ENCODE measurements around the gene LIMS3.
"Not testable (repeated sequence)": the region's sequence is repeated elsewhere in the genome, so short reads cannot be mapped to it uniquely, and the experiment has no call there.

LIMS3 gene, protein sequence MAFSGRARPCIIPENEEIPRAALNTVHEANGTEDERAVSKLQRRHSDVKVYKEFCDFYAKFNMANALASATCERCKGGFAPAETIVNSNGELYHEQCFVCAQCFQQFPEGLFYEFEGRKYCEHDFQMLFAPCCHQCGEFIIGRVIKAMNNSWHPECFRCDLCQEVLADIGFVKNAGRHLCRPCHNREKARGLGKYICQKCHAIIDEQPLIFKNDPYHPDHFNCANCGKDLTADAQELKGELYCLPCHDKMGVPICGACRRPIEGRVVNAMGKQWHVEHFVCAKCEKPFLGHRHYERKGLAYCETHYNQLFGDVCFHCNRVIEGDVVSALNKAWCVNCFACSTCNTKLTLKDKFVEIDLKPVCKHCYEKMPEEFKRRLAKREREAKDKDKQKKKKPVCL

DNA sequence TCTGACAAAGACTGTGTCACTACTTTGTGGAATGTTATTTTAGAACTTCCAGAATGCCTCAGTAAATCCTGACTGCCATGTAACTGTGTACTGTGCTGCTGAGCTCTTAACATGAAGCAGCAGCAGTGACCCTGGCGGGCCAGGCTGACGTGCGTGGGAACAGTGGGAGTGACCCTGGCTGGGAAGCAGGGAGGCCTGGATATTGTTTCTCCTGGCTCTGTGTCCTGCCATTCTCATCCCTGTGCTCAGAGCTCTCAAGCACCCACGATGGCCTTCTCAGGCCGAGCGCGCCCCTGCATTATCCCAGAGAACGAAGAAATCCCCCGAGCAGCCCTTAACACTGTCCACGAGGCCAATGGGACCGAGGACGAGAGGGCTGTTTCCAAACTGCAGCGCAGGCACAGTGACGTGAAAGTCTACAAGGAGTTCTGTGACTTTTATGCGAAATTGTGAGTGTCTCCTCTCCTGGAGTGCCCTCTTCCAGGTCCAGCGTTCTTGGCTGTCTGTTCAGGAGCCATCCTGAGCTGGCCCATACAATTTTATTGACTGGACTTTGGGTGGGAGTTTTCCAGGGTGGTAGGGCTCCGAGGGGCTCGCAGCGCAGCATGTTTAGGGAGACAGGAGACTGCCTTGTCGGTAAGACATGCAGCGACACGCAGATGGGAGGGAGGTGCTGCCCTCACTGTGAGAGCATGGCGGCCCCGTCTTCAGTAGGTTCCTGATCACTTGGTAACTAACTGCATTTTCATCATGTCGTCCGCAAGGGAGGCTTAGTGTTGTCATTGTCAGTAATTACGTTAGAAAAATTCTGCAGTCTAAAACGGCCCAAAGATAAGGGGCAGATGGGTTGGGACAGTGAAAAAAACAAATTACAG is at the start of gene LIMS3:
Gene LIMS3 (plus strand): TSS at position 227 of the 875 bp plus-strand sequence. CDS start 41 bp downstream, at position 268.
- not testable (repeated sequence) for DNase-seq (ENCODE audit: low read depth in 2 of 2)

DNA sequence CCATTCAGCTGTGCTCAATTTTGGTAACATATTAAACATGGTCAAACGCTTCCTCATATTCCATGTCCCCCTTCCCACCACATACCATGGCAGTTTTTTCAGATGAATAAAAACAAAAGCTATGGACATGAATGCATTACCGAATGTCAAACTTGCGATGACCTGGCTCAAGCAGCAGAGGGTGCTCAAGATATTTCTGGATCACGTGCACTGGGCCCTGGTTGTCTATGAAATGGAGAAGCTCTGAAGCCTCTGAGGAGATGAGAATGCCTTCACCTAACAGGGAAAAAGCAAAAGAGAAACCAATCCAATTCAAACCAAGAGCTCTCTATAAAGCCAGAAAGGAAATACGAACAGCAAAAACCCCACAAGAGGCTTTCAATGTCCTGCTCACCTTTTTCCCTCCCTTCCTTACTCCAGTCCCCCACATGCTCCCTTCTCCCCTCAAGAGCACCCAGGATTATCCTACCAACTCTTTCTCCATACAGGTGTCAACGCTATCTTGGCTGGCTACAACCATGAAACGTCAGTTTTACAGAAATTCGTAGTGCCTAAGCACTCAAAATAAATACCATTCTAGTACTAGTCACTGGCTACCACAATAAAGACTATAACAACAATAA is 27.2 kb upstream of the LIMS3 start:
- DNase-seq (ENCODE audit: low read depth in 2 of 2), result not testable (repeated sequence)

DNA sequence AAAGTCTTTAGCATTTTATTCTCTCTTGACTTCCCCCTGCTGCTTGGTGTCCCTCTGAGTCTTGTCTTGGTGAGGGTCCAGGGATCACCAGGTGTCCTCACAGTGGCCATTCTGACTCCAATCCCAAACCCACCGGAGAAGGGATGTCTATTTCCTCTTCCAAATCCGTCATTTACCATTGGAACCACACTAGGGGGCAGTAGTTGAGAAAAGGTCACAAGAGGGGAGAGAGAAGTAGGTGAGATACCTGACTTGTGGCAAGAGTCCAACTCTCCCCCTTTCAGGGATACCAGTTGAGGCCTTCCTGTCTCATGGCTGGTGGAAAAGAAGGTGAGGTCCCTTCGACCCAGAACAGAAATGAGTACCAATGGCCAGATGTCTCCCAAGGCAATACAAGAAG is 21.9 kb upstream of the LIMS3 start:
- DNase-seq (ENCODE audit: low read depth in 2 of 2), result not testable (repeated sequence)

- not testable (repeated sequence) for DNase-seq (ENCODE audit: low read depth in 2 of 2)
These were observed 16.4 kb upstream of the LIMS3 start for GRCh38 chr2:109882112-109882511.

- not testable (repeated sequence) for DNase-seq (ENCODE audit: low read depth in 2 of 2)
These were observed 10.1 kb upstream of the LIMS3 start for GRCh38 chr2:109888414-109888813.

GRCh38 chr2:109889909-109890308 is 8.6 kb upstream of the LIMS3 start:
- DNase-seq (ENCODE audit: low read depth in 2 of 2), result not testable (repeated sequence)

GRCh38 chr2:109891024-109891423 is 7.5 kb upstream of the LIMS3 start:
- DNase-seq (ENCODE audit: low read depth in 2 of 2), result not testable (repeated sequence)

DNA sequence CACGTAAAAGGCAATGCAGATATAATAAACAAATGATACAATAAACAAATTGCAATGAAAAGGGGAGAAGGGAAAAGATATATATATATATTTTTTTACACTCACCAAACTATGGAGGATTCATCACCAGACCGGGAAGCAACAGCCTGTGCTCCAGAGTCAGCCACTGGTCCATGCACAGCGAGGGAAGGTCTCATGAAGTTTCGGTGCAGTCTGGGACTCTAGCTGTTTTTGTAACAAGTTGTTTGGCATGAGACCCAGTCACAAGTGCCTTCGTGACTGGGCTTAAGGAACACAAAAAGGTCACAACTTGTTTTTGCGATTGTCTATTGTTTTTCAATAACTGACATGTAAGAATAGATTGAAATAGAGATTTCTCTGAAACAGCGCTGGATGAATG is 4.8 kb upstream of the LIMS3 start:
- DNase-seq (ENCODE audit: low read depth in 2 of 2), result not testable (repeated sequence)

DNA sequence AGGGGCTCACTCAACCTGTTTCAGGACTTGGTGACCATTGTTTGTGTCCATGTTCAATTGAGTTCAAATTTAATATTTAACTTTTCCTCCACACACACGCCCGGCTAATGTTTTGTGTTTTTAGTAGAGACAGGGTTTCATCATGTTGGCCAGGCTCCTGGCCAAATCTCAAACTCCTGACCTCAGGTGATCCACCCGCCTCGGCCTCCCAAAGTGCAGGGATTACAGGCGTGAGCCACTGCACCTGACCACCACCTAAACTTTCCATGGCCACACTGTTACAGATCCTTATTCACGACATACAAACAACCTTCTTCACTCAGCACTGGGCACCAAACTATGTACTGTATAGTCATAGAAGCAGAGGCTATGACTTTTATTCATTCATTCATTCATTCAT is 4.3 kb upstream of the LIMS3 start:
- not testable (repeated sequence) for DNase-seq (ENCODE audit: low read depth in 2 of 2)

- DNase-seq (ENCODE audit: low read depth in 2 of 2), result not testable (repeated sequence)
These were observed 3.2 kb upstream of the LIMS3 start for GRCh38 chr2:109895090-109895869.

DNA sequence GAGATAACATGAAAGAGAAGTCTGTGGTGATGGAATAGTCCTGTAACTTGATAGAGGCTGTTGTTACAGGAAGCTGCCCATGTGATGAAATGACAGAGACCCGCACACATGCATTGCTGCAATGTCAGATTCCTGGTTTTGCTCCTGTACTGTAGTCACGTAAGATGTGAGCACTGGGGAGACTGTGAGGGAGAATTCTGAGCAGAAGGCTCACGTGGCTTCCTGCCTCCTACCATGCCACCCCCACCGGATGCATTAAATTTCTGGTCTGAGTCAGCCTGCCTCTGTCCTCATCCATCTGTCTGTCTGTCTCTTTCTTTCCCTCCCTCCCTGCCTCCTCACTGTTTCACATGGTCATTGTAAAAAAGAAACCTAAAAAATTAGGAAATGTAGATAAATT is 2.3 kb upstream of the LIMS3 start:
- not testable (repeated sequence) for DNase-seq (ENCODE audit: low read depth in 2 of 2)

DNA sequence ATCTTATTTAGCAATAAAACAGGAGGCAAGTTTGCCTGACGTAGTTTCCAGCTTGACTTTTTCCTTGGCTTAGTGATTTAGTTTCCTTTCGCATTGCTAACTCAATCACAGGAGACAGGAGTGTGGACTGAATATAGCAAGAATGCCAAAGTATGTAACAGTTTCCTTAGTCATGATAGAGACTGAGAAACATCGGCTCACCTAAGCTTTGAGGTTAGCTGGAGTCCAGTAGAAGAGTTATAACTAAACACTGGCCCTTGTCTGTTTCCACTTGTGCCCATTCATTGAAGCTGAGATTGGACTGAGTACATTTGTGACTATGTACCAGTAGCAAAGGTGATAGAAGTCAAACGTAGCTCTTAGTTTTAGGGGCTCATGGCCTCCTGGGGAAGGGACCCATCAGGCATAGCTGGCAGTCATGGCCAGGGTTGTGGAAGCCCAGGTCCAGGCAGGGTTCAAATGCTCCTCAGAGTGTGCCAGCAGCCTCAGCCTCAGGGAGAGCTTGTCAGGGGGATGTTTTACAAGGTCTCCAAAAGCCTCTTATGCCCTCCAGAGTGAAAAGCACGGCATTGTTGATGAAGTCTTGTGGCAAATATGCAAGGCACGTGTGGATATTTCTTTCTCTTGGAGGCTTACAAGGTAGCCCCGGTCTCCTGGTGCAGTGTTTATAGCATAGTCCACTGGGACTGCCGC is 573 bp upstream of the LIMS3 start:
- not testable (repeated sequence) for DNase-seq (ENCODE audit: low read depth in 2 of 2)

- DNase-seq (ENCODE audit: low read depth in 2 of 2), result not testable (repeated sequence)
These were observed 7.3 kb downstream of the LIMS3 start for GRCh38 chr2:109905796-109906195.

GRCh38 chr2:109908626-109909025 is 10.1 kb downstream of the LIMS3 start:
- DNase-seq (ENCODE audit: low read depth in 2 of 2), result not testable (repeated sequence)

- DNase-seq (ENCODE audit: low read depth in 2 of 2), result not testable (repeated sequence)
These were observed 12.3 kb downstream of the LIMS3 start for GRCh38 chr2:109910789-109911188.

GRCh38 chr2:109913911-109914310 is 15.4 kb downstream of the LIMS3 start:
- not testable (repeated sequence) for DNase-seq (ENCODE audit: low read depth in 2 of 2)

DNA sequence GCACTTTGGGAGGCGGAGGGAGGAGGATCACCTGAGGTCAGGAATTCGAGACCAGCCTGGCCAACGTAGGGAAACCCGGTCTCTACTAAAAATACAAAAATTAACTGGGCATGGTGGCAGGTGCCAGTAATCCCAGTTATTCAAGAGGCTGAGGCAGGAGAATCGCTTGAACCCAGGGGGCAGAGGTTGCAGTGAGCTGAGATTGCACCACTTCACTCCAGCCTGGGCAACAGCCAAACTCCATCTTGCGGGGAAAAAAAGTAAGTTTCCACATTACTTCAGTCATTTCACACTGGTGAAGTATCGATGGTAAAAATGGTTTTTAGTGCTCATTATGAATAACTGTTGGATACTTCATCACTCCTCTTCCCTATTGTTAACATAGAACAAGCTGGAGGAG is 16.1 kb downstream of the LIMS3 start:
- not testable (repeated sequence) for DNase-seq (ENCODE audit: low read depth in 2 of 2)

- DNase-seq (ENCODE audit: low read depth in 2 of 2), result not testable (repeated sequence)
These were observed 17.3 kb downstream of the LIMS3 start for GRCh38 chr2:109915830-109916229.

GRCh38 chr2:109920162-109920561 is 21.7 kb downstream of the LIMS3 start:
- not testable (repeated sequence) for DNase-seq (ENCODE audit: low read depth in 2 of 2)

DNA sequence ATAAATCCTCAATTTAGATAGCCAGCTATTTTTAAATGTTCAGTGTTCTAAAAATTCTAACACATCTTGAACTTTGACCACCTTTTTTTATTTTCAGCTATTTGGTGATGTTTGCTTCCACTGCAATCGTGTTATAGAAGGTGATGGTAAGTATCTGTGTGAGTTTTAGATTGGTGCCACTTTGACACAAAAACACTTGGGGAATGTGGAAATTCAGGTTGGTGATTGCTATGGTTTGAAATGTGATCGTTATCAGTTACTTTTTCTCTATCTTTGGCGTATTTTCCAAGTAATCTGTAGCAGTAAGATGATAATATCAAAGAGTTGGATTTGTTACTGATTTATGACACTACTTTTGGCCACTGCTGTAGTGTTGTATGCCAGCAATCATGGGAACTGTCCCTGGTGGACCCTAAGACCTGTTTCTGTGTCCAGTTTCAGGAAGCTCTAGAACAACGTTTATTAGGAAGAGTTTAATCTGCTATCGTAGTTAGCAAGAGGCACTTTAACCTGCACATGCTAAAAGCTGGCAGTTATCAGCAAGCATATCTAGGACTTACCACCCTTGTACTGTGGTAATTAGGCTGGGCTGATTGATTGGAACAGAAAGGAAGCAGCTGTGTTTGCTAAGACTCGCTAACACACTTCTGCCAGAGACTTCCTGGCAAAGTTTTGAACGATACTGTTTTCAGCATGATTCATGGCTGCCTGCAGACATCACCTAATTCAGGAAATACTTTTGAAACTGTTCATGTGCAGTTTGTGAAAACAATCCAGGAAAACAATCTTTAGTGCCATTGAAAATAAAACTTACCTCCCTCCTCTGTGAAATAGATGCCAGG is 23.3 kb downstream of the LIMS3 start:
- not testable (repeated sequence) for DNase-seq (ENCODE audit: low read depth in 2 of 2)
